Measurements from ENCODE around the gene TRIM58. TPM values are rescaled to one million over a fixed set of nuclear protein-coding genes. Genes with fewer than 3 reads are reported as not detected.

The TRIM58 gene
- total and polyA plus RNA-seq, 9 of the 15 experiments (the other 6 are each of a cell fraction or from before 2014, with no cell fraction given), result 3.8 to 19.1 (median 7.2) TPM

DNA sequence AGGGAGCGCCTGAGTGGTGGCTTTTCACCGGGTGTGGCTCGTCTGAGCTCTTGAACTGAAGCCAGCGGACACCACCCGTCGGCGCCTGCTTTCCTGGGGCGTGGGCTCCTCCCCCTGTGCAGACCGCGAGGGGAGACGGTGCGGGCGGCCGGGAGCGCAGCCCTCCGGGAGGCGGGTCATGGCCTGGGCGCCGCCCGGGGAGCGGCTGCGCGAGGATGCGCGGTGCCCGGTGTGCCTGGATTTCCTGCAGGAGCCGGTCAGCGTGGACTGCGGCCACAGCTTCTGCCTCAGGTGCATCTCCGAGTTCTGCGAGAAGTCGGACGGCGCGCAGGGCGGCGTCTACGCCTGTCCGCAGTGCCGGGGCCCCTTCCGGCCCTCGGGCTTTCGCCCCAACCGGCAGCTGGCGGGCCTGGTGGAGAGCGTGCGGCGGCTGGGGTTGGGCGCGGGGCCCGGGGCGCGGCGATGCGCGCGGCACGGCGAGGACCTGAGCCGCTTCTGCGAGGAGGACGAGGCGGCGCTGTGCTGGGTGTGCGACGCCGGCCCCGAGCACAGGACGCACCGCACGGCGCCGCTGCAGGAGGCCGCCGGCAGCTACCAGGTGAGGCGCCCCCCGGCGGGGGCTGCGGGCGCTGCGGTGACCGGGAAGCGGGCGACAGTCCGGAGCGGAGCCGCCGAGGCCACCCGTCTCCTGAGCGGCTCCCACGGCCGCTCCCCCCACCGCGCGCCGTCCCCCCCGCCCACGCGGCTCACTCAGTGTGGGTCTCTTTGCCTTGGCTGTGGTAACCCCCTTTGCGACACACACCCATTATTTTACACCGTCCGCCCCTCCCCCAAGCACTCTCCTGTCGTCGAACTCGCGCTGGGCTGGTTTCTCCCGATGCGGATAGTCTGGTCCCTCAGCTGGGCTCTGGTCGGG lies at the start of gene TRIM58 (continued):
- TF ChIP-seq CXXC5 (CRISPR knock-in tag; IDR thresholded peaks at IDR 0.05) (peak; percentile 98), BHLHE40 (IDR thresholded peaks at IDR 0.05; ENCODE audit: low read length) (peak; percentile 74), PCBP2 (IDR thresholded peaks at IDR 0.05; ENCODE audit: low read depth, low read length, poor library complexity, severe bottlenecking) (no peak), HNRNPK (IDR thresholded peaks at IDR 0.05; ENCODE audit: low read depth, low read length, poor library complexity, severe bottlenecking) (no peak), SMAD4 (CRISPR knock-in tag; conservative IDR thresholded peaks at IDR 0.05) (peak; percentile 94), NR1H2 (CRISPR knock-in tag; IDR thresholded peaks at IDR 0.05) (peak; percentile 90; the same call in 1 of the 2 replicates), TCFL5 (CRISPR knock-in tag; conservative IDR thresholded peaks at IDR 0.05) (no peak), POLR3A (IDR thresholded peaks at IDR 0.05; ENCODE audit: borderline replicate concordance, extremely low read depth, insufficient read depth, insufficient read length) (no peak), ETS1 (conservative IDR thresholded peaks at IDR 0.05; ENCODE audit: control insufficient read depth, low read depth, low read length) (peak; percentile 66), ETS2 (tag; IDR thresholded peaks at IDR 0.05; ENCODE audit: borderline replicate concordance, poor library complexity, severe bottlenecking) (peak; percentile 48), MNT (conservative IDR thresholded peaks at IDR 0.05) (peak; percentile 44 to 65; a peak in 3 of 4 replicates), SMC3 (conservative IDR thresholded peaks at IDR 0.05; ENCODE audit: insufficient read depth, low read depth, low read length) (peak; percentile 40), BRCA1 (IDR thresholded peaks at IDR 0.05) (no peak), BRCA1 (CRISPR knock-in tag; IDR thresholded peaks at IDR 0.05) (peak; percentile 93; the same call in 1 of the 2 replicates), CREBBP (IDR thresholded peaks at IDR 0.05; ENCODE audit: low read depth, low read length) (no peak), STAT5B (CRISPR knock-in tag; IDR thresholded peaks at IDR 0.05) (no peak), SUPT5H (IDR thresholded peaks at IDR 0.05) (peak; percentile 78), ZNF696 (CRISPR knock-in tag; conservative IDR thresholded peaks at IDR 0.05) (no peak)
- TF ChIP-seq, protein P1, sequence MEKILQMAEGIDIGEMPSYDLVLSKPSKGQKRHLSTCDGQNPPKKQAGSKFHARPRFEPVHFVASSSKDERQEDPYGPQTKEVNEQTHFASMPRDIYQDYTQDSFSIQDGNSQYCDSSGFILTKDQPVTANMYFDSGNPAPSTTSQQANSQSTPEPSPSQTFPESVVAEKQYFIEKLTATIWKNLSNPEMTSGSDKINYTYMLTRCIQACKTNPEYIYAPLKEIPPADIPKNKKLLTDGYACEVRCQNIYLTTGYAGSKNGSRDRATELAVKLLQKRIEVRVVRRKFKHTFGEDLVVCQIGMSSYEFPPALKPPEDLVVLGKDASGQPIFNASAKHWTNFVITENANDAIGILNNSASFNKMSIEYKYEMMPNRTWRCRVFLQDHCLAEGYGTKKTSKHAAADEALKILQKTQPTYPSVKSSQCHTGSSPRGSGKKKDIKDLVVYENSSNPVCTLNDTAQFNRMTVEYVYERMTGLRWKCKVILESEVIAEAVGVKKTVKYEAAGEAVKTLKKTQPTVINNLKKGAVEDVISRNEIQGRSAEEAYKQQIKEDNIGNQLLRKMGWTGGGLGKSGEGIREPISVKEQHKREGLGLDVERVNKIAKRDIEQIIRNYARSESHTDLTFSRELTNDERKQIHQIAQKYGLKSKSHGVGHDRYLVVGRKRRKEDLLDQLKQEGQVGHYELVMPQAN (IDR thresholded peaks at IDR 0.05; ENCODE audit: borderline replicate concordance), result no peak
